Fibroblast of mammary gland (primary cell): ENCODE results near the gene ETHE1.
"Not testable (repeated sequence)": the region's sequence is repeated elsewhere in the genome, so short reads cannot be mapped to it uniquely, and the experiment has no call there.

Experiments
- DNase-seq: peaks from one replicate; pipeline ENCODE4 v3.0.0-alpha.2; 2010; ENCODE audit warnings: low read depth
- H3K4me3 ChIP-seq: 2 replicates; pipeline ENCODE4 v1.5.1; 2011; ENCODE audit warnings: low read depth, mild to moderate bottlenecking, low read length, moderate library complexity; ENCODE audit not compliant: control insufficient read depth
- CTCF ChIP-seq: conservative IDR thresholded peaks from 2 replicates; pipeline ENCODE4 v1.5.1; 2011; ENCODE audit warnings: low read depth, low read length, inconsistent platforms; ENCODE audit not compliant: control insufficient read depth, insufficient read depth

ETHE1 gene

DNA sequence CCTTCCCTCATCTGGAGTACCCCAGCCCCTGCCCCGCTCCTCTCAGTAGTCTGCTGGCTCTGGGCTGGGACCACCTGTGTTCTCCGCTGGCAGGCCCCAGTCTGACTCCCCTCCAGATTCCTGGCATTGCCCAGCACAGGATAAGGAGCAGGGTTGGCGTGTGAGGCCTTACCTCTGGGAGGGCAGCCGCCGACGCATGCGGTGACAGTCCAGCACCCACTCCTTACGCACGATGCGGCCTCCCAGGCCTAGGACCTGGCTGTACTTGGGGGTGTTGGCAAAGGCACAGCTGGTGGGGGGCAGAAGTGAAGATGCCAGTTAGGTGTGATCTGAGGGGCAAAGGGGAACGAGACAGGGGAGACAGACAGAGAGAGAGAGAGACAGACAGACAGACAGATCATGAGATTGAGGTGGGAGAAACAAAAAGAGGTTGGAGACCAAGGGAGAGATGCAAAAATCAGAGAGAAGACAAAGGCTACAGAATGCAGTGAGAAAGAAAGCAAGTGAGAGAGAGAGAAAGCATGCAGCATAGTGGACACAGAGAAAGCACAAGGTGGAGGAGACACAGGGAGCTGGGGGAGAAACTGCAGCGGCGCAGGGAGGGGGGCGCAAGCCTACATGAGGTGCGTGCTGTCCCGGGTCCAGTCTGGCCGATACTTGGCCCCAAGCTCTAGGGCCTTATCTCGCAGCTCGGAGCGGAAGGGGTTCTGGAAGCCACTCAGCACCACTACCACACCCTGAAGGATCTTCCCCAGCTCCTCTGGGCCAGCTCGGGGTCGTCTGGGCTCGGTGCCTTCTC lies 24.6 kb upstream of the ETHE1 start:
- no peak for DNase-seq
- H3K4me3 ChIP-seq, result no peak overlapping the region
- TF ChIP-seq CTCF, result no peak

DNA sequence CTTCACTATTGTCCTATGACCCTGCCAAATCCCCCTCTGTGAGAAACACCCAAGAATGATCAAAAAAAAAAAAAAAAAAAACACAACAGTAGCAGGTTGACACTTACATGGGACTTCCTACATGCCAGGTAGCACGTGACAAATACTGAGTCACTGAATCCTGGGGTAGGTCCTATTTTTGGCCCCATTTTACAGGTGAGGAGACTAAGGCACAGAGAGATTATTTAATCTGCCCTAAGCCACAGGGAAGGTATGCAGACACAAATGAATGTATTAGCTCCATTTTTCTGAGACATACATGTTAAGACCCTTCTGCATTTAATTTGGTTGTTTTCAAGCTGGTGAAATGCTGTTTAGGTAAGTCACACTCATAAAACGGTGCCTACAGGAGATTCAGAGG lies 21.7 kb upstream of the ETHE1 start:
- TF ChIP-seq CTCF, result no peak
- DNase-seq, result no peak
- H3K4me3 ChIP-seq, result no peak overlapping the region

- DNase-seq, H3K4me3 ChIP-seq: not testable (repeated sequence)
Measured at GRCh38 chr19:43547926-43548325, 20.9 kb upstream of the ETHE1 start.

- H3K4me3 ChIP-seq, result no peak overlapping the region
- DNase-seq, result no peak
- no peak for TF ChIP-seq CTCF
Measured at GRCh38 chr19:43546581-43546980, 19.6 kb upstream of the ETHE1 start.

GRCh38 chr19:43545981-43546380 lies 19.0 kb upstream of the ETHE1 start:
- TF ChIP-seq CTCF, result no peak
- DNase-seq, result no peak
- H3K4me3 ChIP-seq, result no peak overlapping the region

GRCh38 chr19:43545276-43545675 lies 18.3 kb upstream of the ETHE1 start:
- no peak overlapping the region for H3K4me3 ChIP-seq
- no peak for DNase-seq
- no peak for TF ChIP-seq CTCF

GRCh38 chr19:43544077-43544476 lies 17.1 kb upstream of the ETHE1 start:
- DNase-seq, result no peak
- no peak for TF ChIP-seq CTCF
- no peak overlapping the region for H3K4me3 ChIP-seq
